ENCODE measurements around the gene SLIT3.

Gene SLIT3

GRCh38 chr5:169260896-169261569 is 39.9 kb downstream of the SLIT3 start:
- no peak for DNase-seq

GRCh38 chr5:169258372-169259000 is 42.5 kb downstream of the SLIT3 start:
- DNase-seq = no peak

- no peak for DNase-seq
Measured at GRCh38 chr5:169256191-169256590, 44.7 kb downstream of the SLIT3 start.

- DNase-seq = no peak
Measured at GRCh38 chr5:169253071-169253470, 47.9 kb downstream of the SLIT3 start.

- no peak for DNase-seq
Measured at GRCh38 chr5:169251333-169252084, 49.4 kb downstream of the SLIT3 start.

- no peak for DNase-seq
Measured at GRCh38 chr5:169250887-169251286, 50.1 kb downstream of the SLIT3 start.

- DNase-seq = no peak
Measured at GRCh38 chr5:169248996-169249395, 51.9 kb downstream of the SLIT3 start.

- DNase-seq = no peak
Measured at GRCh38 chr5:169248550-169248949, 52.4 kb downstream of the SLIT3 start.

- DNase-seq = no peak
Measured at GRCh38 chr5:169244812-169245211, 56.1 kb downstream of the SLIT3 start.

- no peak for DNase-seq
Measured at GRCh38 chr5:169243651-169244422, 57.1 kb downstream of the SLIT3 start.

- DNase-seq = no peak
Measured at GRCh38 chr5:169242849-169243186, 58.1 kb downstream of the SLIT3 start.

GRCh38 chr5:169242175-169242848 is 58.6 kb downstream of the SLIT3 start:
- DNase-seq = no peak

GRCh38 chr5:169229342-169229892 is 71.5 kb downstream of the SLIT3 start:
- DNase-seq = no peak

- no peak for DNase-seq
Measured at GRCh38 chr5:169226895-169227294, 74.0 kb downstream of the SLIT3 start.

GRCh38 chr5:169225830-169226356 is 75.0 kb downstream of the SLIT3 start:
- no peak for DNase-seq

GRCh38 chr5:169223595-169223953 is 77.4 kb downstream of the SLIT3 start:
- no peak for DNase-seq

GRCh38 chr5:169222934-169223594 is 77.9 kb downstream of the SLIT3 start:
- no peak for DNase-seq

GRCh38 chr5:169221519-169221918 is 79.4 kb downstream of the SLIT3 start:
- DNase-seq = no peak

GRCh38 chr5:169219961-169220360 is 81.0 kb downstream of the SLIT3 start:
- no peak for DNase-seq

- no peak for DNase-seq
Measured at GRCh38 chr5:169219351-169219750, 81.6 kb downstream of the SLIT3 start.

GRCh38 chr5:169218861-169219260 is 82.1 kb downstream of the SLIT3 start:
- DNase-seq = peak; percentile 30

GRCh38 chr5:169218176-169218575 is 82.8 kb downstream of the SLIT3 start:
- peak; percentile 3 for DNase-seq
